ENCODE results near the gene BTN1A1.

The BTN1A1 gene

GRCh38 chr6:26475823-26476729, 24.0 kb upstream of the BTN1A1 start:
- no peak for DNase-seq (ENCODE audit: low read depth, low spot score)

GRCh38 chr6:26476896-26477295, 23.2 kb upstream of the BTN1A1 start:
- no peak for DNase-seq (ENCODE audit: low read depth, low spot score)

GRCh38 chr6:26477426-26477825, 22.7 kb upstream of the BTN1A1 start:
- no peak for DNase-seq (ENCODE audit: low read depth, low spot score)

GRCh38 chr6:26478100-26478984, 21.8 kb upstream of the BTN1A1 start:
- DNase-seq (ENCODE audit: low read depth, low spot score) = no peak

- no peak for DNase-seq (ENCODE audit: low read depth, low spot score)
Measured at GRCh38 chr6:26478985-26479278, 21.2 kb upstream of the BTN1A1 start.

DNA sequence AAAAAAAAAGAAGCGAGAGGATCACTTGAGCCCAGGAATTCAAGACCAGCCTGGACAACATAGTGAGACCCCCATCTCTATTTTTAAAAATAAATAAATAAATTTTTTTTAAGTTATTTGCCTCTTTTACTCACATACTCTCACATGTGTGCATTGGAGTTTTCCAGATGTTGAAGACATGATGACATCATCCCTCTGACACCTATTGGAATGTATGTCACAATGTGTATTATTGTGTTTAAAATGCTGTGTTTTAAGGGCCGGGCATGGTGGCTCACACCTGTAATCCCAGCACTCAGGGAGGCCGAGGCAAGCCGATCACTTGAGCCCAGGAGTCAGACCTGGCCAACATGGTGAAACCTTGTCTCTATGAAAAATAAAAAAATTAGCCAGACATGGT, 17.8 kb upstream of the BTN1A1 start:
- no peak for DNase-seq (ENCODE audit: low read depth, low spot score)

DNA sequence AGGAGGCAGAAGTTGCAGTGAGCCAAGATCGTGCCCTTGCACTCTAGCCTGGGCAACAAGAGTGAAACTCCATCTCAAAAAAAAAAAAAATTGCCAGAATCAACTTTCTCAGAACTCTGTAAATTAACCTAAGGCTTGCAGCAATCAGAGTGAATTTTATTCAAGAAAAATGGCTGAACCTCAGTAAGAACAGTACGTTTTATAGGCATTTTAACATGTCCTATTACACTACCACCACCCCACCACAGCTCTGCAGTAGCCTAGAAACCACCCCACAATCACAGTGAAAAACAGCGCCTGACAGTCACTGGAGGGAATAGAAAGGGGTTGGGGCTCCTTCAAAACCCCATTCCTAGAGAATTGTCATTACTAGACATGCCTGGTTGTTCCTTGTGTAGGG, 16.4 kb upstream of the BTN1A1 start:
- DNase-seq (ENCODE audit: low read depth, low spot score) = no peak

DNA sequence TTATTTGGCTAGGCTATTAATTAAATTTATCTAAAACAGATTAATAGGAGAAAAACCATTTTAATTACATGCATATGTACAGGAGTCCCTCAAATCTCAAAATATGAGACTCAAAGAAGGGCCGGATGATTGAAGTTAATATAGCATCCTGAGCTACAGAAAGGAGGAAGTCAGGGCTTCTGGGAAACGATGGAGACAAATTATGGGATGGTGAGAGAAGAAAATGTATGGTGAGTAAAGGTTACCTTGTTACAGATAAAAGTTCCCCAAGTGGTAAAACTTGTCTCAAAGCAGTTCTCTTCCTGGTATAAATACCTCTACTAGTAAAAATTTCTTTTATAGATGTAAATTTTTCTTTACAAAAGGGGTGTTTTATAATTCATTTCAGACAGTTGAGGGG, 15.9 kb upstream of the BTN1A1 start:
- DNase-seq (ENCODE audit: low read depth, low spot score) = no peak

- no peak for DNase-seq (ENCODE audit: low read depth, low spot score)
Measured at GRCh38 chr6:26485112-26485780, 14.9 kb upstream of the BTN1A1 start.

- DNase-seq (ENCODE audit: low read depth, low spot score) = no peak
Measured at GRCh38 chr6:26486358-26486757, 13.7 kb upstream of the BTN1A1 start.

GRCh38 chr6:26487466-26487865, 12.6 kb upstream of the BTN1A1 start:
- DNase-seq (ENCODE audit: low read depth, low spot score) = no peak

DNA sequence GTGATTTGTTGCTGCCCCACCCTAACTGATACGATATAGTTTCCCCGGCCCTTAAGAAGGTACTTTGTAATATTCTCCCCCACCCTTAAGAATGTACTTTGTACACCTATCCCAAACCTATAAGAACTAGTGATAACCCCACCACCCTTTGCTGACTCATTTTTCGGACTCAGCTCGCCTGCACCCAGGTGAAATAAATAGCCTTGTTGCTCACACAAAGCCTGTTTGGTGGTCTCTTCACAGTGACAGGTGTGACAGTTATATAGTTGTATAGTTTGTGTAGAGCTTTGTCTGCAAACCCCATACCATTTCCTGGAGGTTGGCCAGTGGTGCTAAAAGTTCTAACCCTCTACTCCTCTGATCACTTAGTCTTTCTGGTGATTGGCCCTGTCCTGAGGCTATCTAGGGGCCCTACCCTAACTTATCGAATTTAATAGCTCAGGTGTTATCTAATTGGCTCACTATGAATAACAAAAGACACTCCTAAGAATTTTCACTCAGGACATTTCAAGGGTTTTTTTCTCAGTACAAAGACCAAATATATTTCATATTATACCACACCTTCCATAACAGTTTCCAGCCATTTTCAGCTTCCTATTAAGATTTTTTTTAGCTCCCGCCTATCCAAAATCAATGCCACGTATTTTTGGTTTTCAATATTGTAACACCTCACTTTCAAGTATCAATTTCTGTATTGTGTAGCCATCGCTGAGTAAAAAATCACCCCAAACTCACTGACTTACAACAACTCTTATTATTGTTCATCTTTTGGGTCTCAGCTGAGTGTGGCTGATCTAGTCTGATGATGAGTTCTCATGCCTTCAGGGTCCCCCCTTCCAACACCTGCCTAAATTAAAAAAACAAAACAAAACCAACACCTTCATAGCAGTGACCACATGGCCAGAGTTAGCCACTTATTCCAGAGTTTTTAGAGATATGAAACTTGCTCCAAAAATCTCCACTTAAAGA, 9.8 kb upstream of the BTN1A1 start:
- no peak for DNase-seq (ENCODE audit: low read depth, low spot score)

- no peak for DNase-seq (ENCODE audit: low read depth, low spot score)
Measured at GRCh38 chr6:26491604-26492003, 8.5 kb upstream of the BTN1A1 start.

GRCh38 chr6:26493258-26493657, 6.8 kb upstream of the BTN1A1 start:
- DNase-seq (ENCODE audit: low read depth, low spot score) = no peak

DNA sequence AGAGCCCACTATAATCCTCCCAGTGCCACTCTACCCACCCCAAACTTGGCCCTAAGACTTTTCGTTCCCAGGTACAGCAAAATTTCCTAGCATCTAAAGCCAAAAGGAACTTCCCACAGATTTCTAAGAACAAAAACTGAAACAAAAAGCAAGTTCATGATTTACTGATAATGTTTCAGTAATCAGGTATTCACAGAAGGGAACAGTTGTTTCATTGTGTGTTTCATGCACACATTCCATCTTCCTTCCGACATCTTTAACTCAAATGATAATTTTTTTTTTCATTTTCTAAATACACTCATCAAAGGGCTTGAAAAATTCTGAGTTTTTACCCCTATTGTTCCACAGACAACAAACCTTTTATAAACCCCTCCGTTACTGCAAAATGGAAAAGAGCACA, 6.0 kb upstream of the BTN1A1 start:
- no peak for DNase-seq (ENCODE audit: low read depth, low spot score)

DNA sequence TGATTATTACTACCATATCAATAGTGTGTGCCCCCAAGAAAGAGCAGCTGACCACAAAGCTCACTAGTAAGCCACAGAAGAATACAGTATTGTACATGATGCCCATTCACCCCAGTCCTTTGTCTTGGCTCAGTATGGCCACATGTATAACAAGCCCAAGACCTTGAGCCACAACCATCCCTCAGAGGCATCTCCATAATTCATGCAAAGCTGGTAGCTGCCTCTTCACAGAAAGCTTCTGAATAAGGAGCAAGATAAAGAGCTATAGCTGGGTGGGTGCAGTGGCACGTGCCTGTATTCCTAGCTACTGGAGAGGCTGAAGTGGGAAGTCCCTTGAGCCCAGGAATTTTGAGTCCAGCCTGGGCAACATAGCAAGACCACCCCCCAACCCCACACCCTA, 4.8 kb upstream of the BTN1A1 start:
- no peak for DNase-seq (ENCODE audit: low read depth, low spot score)

DNA sequence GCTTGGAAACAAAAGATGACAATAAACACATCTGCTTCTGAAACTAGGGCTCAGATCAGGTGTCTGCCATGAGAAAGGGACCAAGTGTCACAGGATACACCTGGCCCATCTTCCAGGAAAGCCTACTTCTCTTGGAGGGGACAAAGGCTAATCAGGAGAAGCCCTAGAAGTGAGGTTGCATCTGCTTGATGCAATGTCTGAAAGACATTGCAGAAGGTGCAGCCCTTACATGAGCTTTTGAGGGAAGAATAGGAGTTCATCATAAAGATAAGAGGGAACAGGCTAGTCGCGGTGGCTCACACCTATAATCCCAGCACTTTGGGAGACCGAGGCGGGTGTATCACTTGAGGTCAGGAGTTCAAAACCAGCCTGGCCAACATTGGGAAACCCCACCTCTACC, 2.5 kb upstream of the BTN1A1 start:
- DNase-seq (ENCODE audit: low read depth, low spot score) = no peak

- DNase-seq (ENCODE audit: low read depth, low spot score) = no peak
Measured at GRCh38 chr6:26501482-26501986, 1.4 kb downstream of the BTN1A1 start.

GRCh38 chr6:26502165-26502564, 2.1 kb downstream of the BTN1A1 start:
- DNase-seq (ENCODE audit: low read depth, low spot score) = no peak

DNA sequence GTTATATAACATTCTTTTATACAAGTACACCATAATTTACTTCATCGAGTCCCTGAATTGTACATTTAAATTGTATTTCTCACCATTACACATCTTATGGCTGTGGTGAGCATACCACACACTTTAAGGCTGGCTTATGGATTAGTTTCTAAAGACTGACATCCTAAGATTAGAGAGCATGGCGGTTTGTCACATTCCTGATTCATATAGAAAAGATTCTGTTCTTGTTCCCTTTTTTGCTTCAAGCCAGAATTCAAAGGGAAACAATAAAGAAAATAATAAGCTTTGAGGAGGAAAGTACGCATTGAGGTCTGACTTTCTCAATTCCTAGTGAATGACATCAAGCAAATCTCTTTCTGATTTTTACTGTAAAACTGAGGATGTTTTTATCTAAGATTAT, 2.5 kb downstream of the BTN1A1 start:
- no peak for DNase-seq (ENCODE audit: low read depth, low spot score)

GRCh38 chr6:26507658-26508057, 7.6 kb downstream of the BTN1A1 start:
- DNase-seq (ENCODE audit: low read depth, low spot score) = no peak
